Spleen (tissue), 11 donors: ENCODE measurements around the gene ESR1. TPM values are rescaled to one million over a fixed set of nuclear protein-coding genes. Genes with fewer than 3 reads are reported as not detected.

ENCODE experiments used
- DNase-seq: peaks from one replicate; pipeline ENCODE4 v3.0.0-alpha.2; 2020
- H3K27ac ChIP-seq, 8 donors: fragments of 200-600 bp; sonication (generic) in 7 of 8; 1 replicate in 4 of 8; 2 replicates in 4 of 8; pipeline versions ENCODE4 v1.5.0 to v1.8.0; 2016 to 2021; ENCODE audit warnings: inconsistent platforms in 4 of 8, mild to moderate bottlenecking in 4 of 8, moderate library complexity in 1 of 8
- H3K27me3 ChIP-seq, 7 donors: fragments of 200-600 bp; sonication (generic) in 6 of 7; replicated peaks in 1 of 7; 1 replicate in 4 of 7; 2 replicates in 3 of 7; pipeline versions ENCODE4 v1.5.0 to v1.8.0; 2016 to 2021; ENCODE audit warnings: inconsistent platforms in 3 of 7, mild to moderate bottlenecking in 1 of 7
- H3K36me3 ChIP-seq, 6 donors: fragments of 200-600 bp; sonication (generic) in 5 of 6; 1 replicate in 4 of 6; 2 replicates in 2 of 6; pipeline versions ENCODE4 v1.5.0 to v1.8.0; 2016 to 2021; ENCODE audit warnings: inconsistent platforms in 2 of 6
- H3K4me1 ChIP-seq, 6 donors: fragments of 200-600 bp; sonication (generic) in 5 of 6; 1 replicate in 3 of 6; 2 replicates in 3 of 6; pipeline versions ENCODE4 v1.5.0 to v1.8.0; 2016 to 2021; ENCODE audit warnings: inconsistent platforms in 3 of 6
- H3K4me3 ChIP-seq, 8 donors: fragments of 200-600 bp; sonication (generic) in 7 of 8; 1 replicate in 4 of 8; 2 replicates in 4 of 8; pipeline versions ENCODE4 v1.5.0 to v1.8.0; 2016 to 2021; ENCODE audit warnings: inconsistent platforms in 4 of 8, mild to moderate bottlenecking in 4 of 8, moderate library complexity in 2 of 8
- H3K9me3 ChIP-seq, 8 donors: fragments of 200-600 bp; sonication (generic) in 7 of 8; 1 replicate in 4 of 8; 2 replicates in 4 of 8; pipeline versions ENCODE4 v1.5.0 to v1.8.0; 2016 to 2021; ENCODE audit warnings: inconsistent platforms in 4 of 8
- CTCF ChIP-seq, 11 experiments: fragments of 200-600 bp in 7 of 11; fragments of 450-650 bp in 4 of 11; sonication (generic) in 4 of 11; IDR thresholded peaks in 8 of 11; conservative IDR thresholded peaks in 3 of 11; 1 replicate in 7 of 11; 2 replicates in 4 of 11; pipeline versions ENCODE4 v1.4.0 to v1.8.0; 2016 to 2021; ENCODE audit warnings: antibody characterized with exemption in 11 of 11, inconsistent platforms in 4 of 11, mild to moderate bottlenecking in 1 of 11
- POLR2A ChIP-seq, 3 donors: fragments of 450-650 bp; IDR thresholded peaks; one replicate each; pipeline ENCODE4 v1.5.1; 2017; ENCODE audit warnings: antibody characterized with exemption in 3 of 3, mild to moderate bottlenecking in 1 of 3
- POLR2AphosphoS5 ChIP-seq, 3 donors: sonication (generic); formaldehyde crosslinking; IDR thresholded peaks; one replicate each; pipeline ENCODE4 v1.5.1; 2017; ENCODE audit warnings: antibody characterized with exemption in 3 of 3
- WGBS, 5 donors: extraction: QIAGEN DNeasy Blood & Tissue Kit in 3 of 5; methylation state at CpG; one replicate each; pipeline versions ENCODE4 v1.1.5 to v1.1.7; 2013 to 2018; 5-methylcytosine and 5-hydroxymethylcytosine counted together
- intact Hi-C: fragments of 100-400 bp; cut with DNase I; formaldehyde crosslinking; loops from one replicate; pipeline ENCODE4 v1.15.0; 2023; ENCODE audit warnings: low total_unique reads
- polyA plus RNA-seq, 3 donors: library from polyadenylated mRNA; stranded (reverse); fragments of 200-250 nt; gene quantifications; one replicate each; pipeline ENCODE4 v1.2.1, GENCODE V29; 2013
- total RNA-seq, 7 donors: library from RNA; depleted of rRNA in 3 of 7; stranded (reverse); fragments of >200 nt in 3 of 7; fragmentation: NEBNext Ultra II Directional in 4 of 7; extraction: Animal tissue kit (Norgen Biotek cat#: 25700) in 4 of 7; gene quantifications; one replicate each; pipeline versions ENCODE4 v1.1.0 to v1.2.1, GENCODE V29; 2016 to 2021
- donor health status: healthy with polysubstance abuse.
- donor health status: DM: no; HTN: no; CAD: no; lungs with moderate emphysema.
- donor health status: DM: no; HTN: no; CAD: no.
- donor health status: Bipolar disorder and iron deficiency.
- donor health status: healthy.
- donor health status: DM: no; HTN: no; CAD: no.
- donor health status: DM: yes; HTN: yes; CAD: no.

ESR1 gene
- total and polyA plus RNA-seq, 10 donors: 0.35 to 7.3 (median 3.2) TPM

- WGBS, 5 donors: 83 to 91% (median 86%) methylated on average over 3 of the region's 3 CpGs
- Histone ChIP-seq H3K27me3 (no peaks in the 10 kb centered on the region), H3K4me1 (no peaks in the 10 kb centered on the region), H3K4me3 (no peak overlapping the region), H3K27ac (no peak overlapping the region), H3K36me3 (no peaks in the 10 kb centered on the region), H3K9me3 (peaks cover 0 to 12% (median 2%) of the 10 kb centered on the region in 8 donors)
- TF ChIP-seq CTCF (IDR thresholded peaks at IDR 0.05 in 8 of 11, conservative IDR thresholded peaks at IDR 0.05 in 3 of 11) (no peak), POLR2AphosphoS5 (IDR thresholded peaks at IDR 0.05) (no peak), POLR2A (IDR thresholded peaks at IDR 0.05) (no peak)
- intact Hi-C loops: no loop called here
- no peak for DNase-seq
Observed at GRCh38 chr6:152086223-152086873, 278.9 kb downstream of the ESR1 start.

DNA sequence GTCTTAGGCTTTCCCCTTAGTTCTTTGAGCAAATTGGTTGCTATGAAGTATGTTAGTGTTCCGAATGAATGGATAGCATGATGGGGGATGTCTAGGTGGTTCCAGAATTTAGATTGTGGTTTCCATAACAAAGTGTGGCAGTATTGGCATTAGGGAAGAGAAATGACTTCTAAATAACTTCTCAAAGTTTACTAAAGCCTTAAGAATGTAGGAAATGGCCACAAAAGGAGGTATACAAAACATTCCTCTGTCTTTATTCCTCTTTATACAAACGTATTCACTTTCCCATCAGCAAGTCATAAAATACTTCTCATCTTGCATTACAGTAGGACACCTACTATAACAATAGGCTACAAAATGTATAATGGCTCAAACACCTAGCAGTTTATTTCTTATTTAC is 279.6 kb downstream of the ESR1 start:
- Histone ChIP-seq H3K4me1 (no peaks in the 10 kb centered on the region), H3K27ac (no peak overlapping the region), H3K9me3 (peaks cover 0 to 12% (median 2%) of the 10 kb centered on the region in 8 donors), H3K4me3 (no peak overlapping the region), H3K36me3 (no peaks in the 10 kb centered on the region), H3K27me3 (no peaks in the 10 kb centered on the region)
- WGBS, 5 donors: 75 to 91% (median 77%) methylated on average over 2 of the region's 2 CpGs
- no peak for DNase-seq
- TF ChIP-seq POLR2AphosphoS5 (IDR thresholded peaks at IDR 0.05): no peak
- no peak for TF ChIP-seq POLR2A (IDR thresholded peaks at IDR 0.05)
- no peak for TF ChIP-seq CTCF (IDR thresholded peaks at IDR 0.05 in 8 of 11, conservative IDR thresholded peaks at IDR 0.05 in 3 of 11)
- intact Hi-C loops: no loop called here

DNA sequence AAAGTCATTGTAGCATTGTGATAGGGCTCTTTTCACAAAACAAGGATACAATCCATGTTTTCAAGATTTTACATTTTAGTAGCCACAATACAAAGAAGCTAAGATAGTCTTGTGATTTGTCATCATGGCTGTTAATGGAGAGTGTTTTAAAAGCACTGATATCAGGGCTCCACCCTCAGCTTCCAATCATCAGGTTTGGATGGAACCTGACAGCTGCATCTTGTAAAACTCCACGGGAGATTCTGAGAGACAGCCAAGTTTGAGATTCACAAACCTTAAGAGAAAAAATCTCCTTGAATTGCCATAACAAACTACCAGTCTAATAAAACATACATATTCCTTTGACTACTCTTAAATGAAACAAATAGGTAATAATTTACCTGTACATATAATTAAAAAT is 280.2 kb downstream of the ESR1 start:
- WGBS, 5 donors: 61 to 80% (median 72%) methylated on average over 1 of the region's 1 CpG
- Histone ChIP-seq H3K27ac (no peak overlapping the region), H3K36me3 (no peaks in the 10 kb centered on the region), H3K4me1 (no peaks in the 10 kb centered on the region), H3K4me3 (no peak overlapping the region), H3K27me3 (no peaks in the 10 kb centered on the region), H3K9me3 (peaks cover 0 to 11% (median 2%) of the 10 kb centered on the region in 8 donors)
- no peak for TF ChIP-seq POLR2AphosphoS5 (IDR thresholded peaks at IDR 0.05)
- TF ChIP-seq CTCF (IDR thresholded peaks at IDR 0.05 in 8 of 11, conservative IDR thresholded peaks at IDR 0.05 in 3 of 11): no peak
- TF ChIP-seq POLR2A (IDR thresholded peaks at IDR 0.05): no peak
- no peak for DNase-seq
- intact Hi-C loops: no loop called here

DNA sequence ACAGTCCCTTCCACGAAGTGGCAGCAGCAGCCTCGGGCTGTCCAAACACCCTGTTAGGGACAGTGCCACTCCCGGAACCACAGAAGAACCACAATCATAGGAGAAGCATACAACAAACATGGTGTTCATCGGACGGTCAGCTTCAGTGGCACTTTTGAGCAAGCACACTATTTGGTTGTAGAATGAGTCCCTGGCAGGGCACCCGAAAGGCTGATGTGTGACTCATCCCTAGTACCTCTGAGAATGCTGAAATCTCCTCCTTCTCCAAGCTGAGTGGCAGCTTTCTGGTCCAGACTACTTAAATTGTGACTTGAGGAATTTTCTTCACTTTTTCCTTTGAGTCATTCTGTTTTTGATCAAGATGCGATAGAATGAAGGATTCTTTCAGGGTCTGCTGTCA is 282.5 kb downstream of the ESR1 start:
- 86 to 95% (median 88%) methylated on average over 7 of the region's 7 CpGs for WGBS, 5 donors
- Histone ChIP-seq H3K4me1 (no peaks in the 10 kb centered on the region), H3K36me3 (no peaks in the 10 kb centered on the region), H3K27me3 (no peaks in the 10 kb centered on the region), H3K4me3 (no peak overlapping the region), H3K9me3 (no peaks in the 10 kb centered on the region), H3K27ac (no peak overlapping the region)
- DNase-seq: no peak
- intact Hi-C loops: no loop called here
- TF ChIP-seq POLR2A (IDR thresholded peaks at IDR 0.05) (no peak), CTCF (IDR thresholded peaks at IDR 0.05 in 8 of 11, conservative IDR thresholded peaks at IDR 0.05 in 3 of 11) (no peak), POLR2AphosphoS5 (IDR thresholded peaks at IDR 0.05) (no peak)
